ENCODE data around the gene NLN.

The NLN gene

DNA sequence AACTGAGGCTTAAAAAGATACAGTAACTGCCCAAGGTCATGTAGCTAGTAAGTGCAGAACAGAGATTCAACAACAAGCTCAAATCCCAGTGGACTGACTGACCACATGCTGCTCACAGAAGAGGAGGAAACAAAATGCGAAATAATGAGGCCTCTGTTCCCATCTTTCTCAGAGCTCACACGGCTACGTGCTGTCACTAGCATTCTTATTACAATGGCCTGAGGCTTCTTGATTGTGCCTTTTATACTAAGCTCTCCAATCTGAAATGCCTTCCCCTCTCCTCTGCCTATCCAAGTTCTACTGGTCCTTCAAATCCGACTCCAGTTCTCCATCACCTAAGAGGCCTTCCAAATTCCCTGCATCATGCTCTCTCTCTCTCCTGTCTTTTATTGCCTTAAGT, 26.1 kb upstream of the NLN start:
- H3K4me2 ChIP-seq (ENCODE audit: insufficient read depth, low read length), result no peak overlapping the region
- DNase-seq (no peak), ATAC-seq (ENCODE audit: insufficient read depth, low read depth) (no peak)
- no peaks in the 10 kb centered on the region for H4K20me1 ChIP-seq (ENCODE audit: insufficient read depth, low read length)
- TF ChIP-seq EZH2 (IDR thresholded peaks at IDR 0.05; ENCODE audit: borderline replicate concordance, low read depth, low read length, severe bottlenecking), result no peak
- TF ChIP-seq, protein P1, sequence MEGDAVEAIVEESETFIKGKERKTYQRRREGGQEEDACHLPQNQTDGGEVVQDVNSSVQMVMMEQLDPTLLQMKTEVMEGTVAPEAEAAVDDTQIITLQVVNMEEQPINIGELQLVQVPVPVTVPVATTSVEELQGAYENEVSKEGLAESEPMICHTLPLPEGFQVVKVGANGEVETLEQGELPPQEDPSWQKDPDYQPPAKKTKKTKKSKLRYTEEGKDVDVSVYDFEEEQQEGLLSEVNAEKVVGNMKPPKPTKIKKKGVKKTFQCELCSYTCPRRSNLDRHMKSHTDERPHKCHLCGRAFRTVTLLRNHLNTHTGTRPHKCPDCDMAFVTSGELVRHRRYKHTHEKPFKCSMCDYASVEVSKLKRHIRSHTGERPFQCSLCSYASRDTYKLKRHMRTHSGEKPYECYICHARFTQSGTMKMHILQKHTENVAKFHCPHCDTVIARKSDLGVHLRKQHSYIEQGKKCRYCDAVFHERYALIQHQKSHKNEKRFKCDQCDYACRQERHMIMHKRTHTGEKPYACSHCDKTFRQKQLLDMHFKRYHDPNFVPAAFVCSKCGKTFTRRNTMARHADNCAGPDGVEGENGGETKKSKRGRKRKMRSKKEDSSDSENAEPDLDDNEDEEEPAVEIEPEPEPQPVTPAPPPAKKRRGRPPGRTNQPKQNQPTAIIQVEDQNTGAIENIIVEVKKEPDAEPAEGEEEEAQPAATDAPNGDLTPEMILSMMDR (IDR thresholded peaks at IDR 0.05; ENCODE audit: borderline replicate concordance, extremely low read depth, low read length, poor library complexity, severe bottlenecking), result no peak
- H3K79me2 ChIP-seq (ENCODE audit: insufficient read depth, low read length), result no peaks in the 10 kb centered on the region
- H3K4me1 ChIP-seq (ENCODE audit: insufficient read depth, low read length), result no peaks in the 10 kb centered on the region
- H3K4me3 ChIP-seq (ENCODE audit: low read depth in 1 of 2, low read length in 2 of 2), result no peak overlapping the region
- H3K27me3 ChIP-seq (ENCODE audit: insufficient read depth, low read length, poor library complexity), result no peaks in the 10 kb centered on the region
- no peak overlapping the region for H3K9ac ChIP-seq (ENCODE audit: low read depth, low read length)
- H2AFZ ChIP-seq (ENCODE audit: low read depth, low read length), result no peak overlapping the region
- H3K36me3 ChIP-seq (ENCODE audit: insufficient read depth, low read length), result no peaks in the 10 kb centered on the region; the same call in 1 of the 2 replicates
- H3K9me3 ChIP-seq (ENCODE audit: insufficient read depth, low read length, severe bottlenecking), result no peaks in the 10 kb centered on the region
- no peak overlapping the region for H3K27ac ChIP-seq (ENCODE audit: low read length)

- Histone ChIP-seq H3K4me3 (ENCODE audit: low read depth in 1 of 2, low read length in 2 of 2) (no peak overlapping the region), H3K36me3 (ENCODE audit: insufficient read depth, low read length) (no peaks in the 10 kb centered on the region; the same call in 1 of the 2 replicates), H3K4me1 (ENCODE audit: insufficient read depth, low read length) (no peaks in the 10 kb centered on the region), H3K27ac (ENCODE audit: low read length) (no peak overlapping the region), H3K9ac (ENCODE audit: low read depth, low read length) (no peak overlapping the region), H3K9me3 (ENCODE audit: insufficient read depth, low read length, severe bottlenecking) (no peaks in the 10 kb centered on the region), H2AFZ (ENCODE audit: low read depth, low read length) (no peak overlapping the region), H3K79me2 (ENCODE audit: insufficient read depth, low read length) (no peaks in the 10 kb centered on the region), H3K4me2 (ENCODE audit: insufficient read depth, low read length) (no peak overlapping the region), H3K27me3 (ENCODE audit: insufficient read depth, low read length, poor library complexity) (no peaks in the 10 kb centered on the region), H4K20me1 (ENCODE audit: insufficient read depth, low read length) (no peaks in the 10 kb centered on the region)
- DNase-seq (no peak), ATAC-seq (ENCODE audit: insufficient read depth, low read depth) (no peak)
- TF ChIP-seq, protein P1 (IDR thresholded peaks at IDR 0.05; ENCODE audit: borderline replicate concordance, extremely low read depth, low read length, poor library complexity, severe bottlenecking), result no peak
- TF ChIP-seq EZH2 (IDR thresholded peaks at IDR 0.05; ENCODE audit: borderline replicate concordance, low read depth, low read length, severe bottlenecking), result no peak
These were observed 25.1 kb upstream of the NLN start for GRCh38 chr5:65696892-65697291.

GRCh38 chr5:65699338-65699737, 22.7 kb upstream of the NLN start:
- Histone ChIP-seq H3K9me3 (ENCODE audit: insufficient read depth, low read length, severe bottlenecking) (no peaks in the 10 kb centered on the region), H3K27ac (ENCODE audit: low read length) (no peak overlapping the region), H3K79me2 (ENCODE audit: insufficient read depth, low read length) (no peaks in the 10 kb centered on the region), H3K4me2 (ENCODE audit: insufficient read depth, low read length) (no peak overlapping the region), H3K36me3 (ENCODE audit: insufficient read depth, low read length) (no peaks in the 10 kb centered on the region; the same call in none of the 2 replicates), H2AFZ (ENCODE audit: low read depth, low read length) (no peak overlapping the region), H3K4me1 (ENCODE audit: insufficient read depth, low read length) (no peaks in the 10 kb centered on the region), H3K9ac (ENCODE audit: low read depth, low read length) (no peak overlapping the region), H3K4me3 (ENCODE audit: low read depth in 1 of 2, low read length in 2 of 2) (no peak overlapping the region), H4K20me1 (ENCODE audit: insufficient read depth, low read length) (no peaks in the 10 kb centered on the region), H3K27me3 (ENCODE audit: insufficient read depth, low read length, poor library complexity) (no peaks in the 10 kb centered on the region)
- DNase-seq (no peak), ATAC-seq (ENCODE audit: insufficient read depth, low read depth) (no peak)
- TF ChIP-seq EZH2 (IDR thresholded peaks at IDR 0.05; ENCODE audit: borderline replicate concordance, low read depth, low read length, severe bottlenecking), result no peak
- TF ChIP-seq, protein P1 (IDR thresholded peaks at IDR 0.05; ENCODE audit: borderline replicate concordance, extremely low read depth, low read length, poor library complexity, severe bottlenecking), result no peak

DNA sequence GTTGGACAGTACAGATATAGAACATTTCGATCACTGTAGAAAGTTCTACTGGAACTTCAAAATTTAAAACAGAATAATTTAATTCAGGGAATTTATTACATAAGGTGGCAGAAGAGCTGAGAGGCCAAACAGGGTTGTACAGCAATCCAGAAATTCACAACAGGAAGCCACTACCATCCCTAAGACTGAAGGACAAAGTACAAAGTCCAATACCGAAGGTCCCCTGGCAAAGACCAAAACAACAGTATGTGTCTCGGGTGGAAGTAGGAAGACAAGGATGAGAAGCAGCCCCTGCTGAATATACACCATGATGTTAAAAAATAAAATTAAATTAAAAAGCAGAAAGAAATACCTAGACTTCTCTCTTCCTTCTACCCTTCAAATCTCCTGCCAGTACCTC, 20.0 kb upstream of the NLN start:
- no peaks in the 10 kb centered on the region for H3K27me3 ChIP-seq (ENCODE audit: insufficient read depth, low read length, poor library complexity)
- no peak overlapping the region for H2AFZ ChIP-seq (ENCODE audit: low read depth, low read length)
- no peaks in the 10 kb centered on the region for H3K79me2 ChIP-seq (ENCODE audit: insufficient read depth, low read length)
- H3K27ac ChIP-seq (ENCODE audit: low read length), result no peak overlapping the region
- TF ChIP-seq, protein P1 (IDR thresholded peaks at IDR 0.05; ENCODE audit: borderline replicate concordance, extremely low read depth, low read length, poor library complexity, severe bottlenecking), result no peak
- TF ChIP-seq EZH2 (IDR thresholded peaks at IDR 0.05; ENCODE audit: borderline replicate concordance, low read depth, low read length, severe bottlenecking), result no peak
- ATAC-seq (ENCODE audit: insufficient read depth, low read depth), result no peak
- H3K4me3 ChIP-seq (ENCODE audit: low read depth in 1 of 2, low read length in 2 of 2), result no peak overlapping the region
- no peaks in the 10 kb centered on the region for H3K9me3 ChIP-seq (ENCODE audit: insufficient read depth, low read length, severe bottlenecking)
- H3K4me2 ChIP-seq (ENCODE audit: insufficient read depth, low read length), result no peak overlapping the region
- H3K4me1 ChIP-seq (ENCODE audit: insufficient read depth, low read length), result no peaks in the 10 kb centered on the region
- DNase-seq, result no peak
- H3K36me3 ChIP-seq (ENCODE audit: insufficient read depth, low read length), result no peaks in the 10 kb centered on the region; the same call in none of the 2 replicates
- H4K20me1 ChIP-seq (ENCODE audit: insufficient read depth, low read length), result no peaks in the 10 kb centered on the region
- no peak overlapping the region for H3K9ac ChIP-seq (ENCODE audit: low read depth, low read length)

Measured in DND-41 (cell line).